PC-9 (cell line): ENCODE results near the gene CACNA2D4.

Experiments
- EZH2 ChIP-seq: fragments of 200-600 bp; sonication (generic); IDR thresholded peaks from 2 replicates; pipeline ENCODE4 v1.8.0; 2017; ENCODE audit warnings: antibody characterized with exemption, low read depth
- TF ChIP-seq, protein P1 (sequence below): fragments of 200-600 bp; sonication (generic); conservative IDR thresholded peaks from 2 replicates; pipeline ENCODE4 v1.6.1; 2017; ENCODE audit warnings: mixed run types, antibody characterized with exemption, mild to moderate bottlenecking, moderate library complexity

DNA sequence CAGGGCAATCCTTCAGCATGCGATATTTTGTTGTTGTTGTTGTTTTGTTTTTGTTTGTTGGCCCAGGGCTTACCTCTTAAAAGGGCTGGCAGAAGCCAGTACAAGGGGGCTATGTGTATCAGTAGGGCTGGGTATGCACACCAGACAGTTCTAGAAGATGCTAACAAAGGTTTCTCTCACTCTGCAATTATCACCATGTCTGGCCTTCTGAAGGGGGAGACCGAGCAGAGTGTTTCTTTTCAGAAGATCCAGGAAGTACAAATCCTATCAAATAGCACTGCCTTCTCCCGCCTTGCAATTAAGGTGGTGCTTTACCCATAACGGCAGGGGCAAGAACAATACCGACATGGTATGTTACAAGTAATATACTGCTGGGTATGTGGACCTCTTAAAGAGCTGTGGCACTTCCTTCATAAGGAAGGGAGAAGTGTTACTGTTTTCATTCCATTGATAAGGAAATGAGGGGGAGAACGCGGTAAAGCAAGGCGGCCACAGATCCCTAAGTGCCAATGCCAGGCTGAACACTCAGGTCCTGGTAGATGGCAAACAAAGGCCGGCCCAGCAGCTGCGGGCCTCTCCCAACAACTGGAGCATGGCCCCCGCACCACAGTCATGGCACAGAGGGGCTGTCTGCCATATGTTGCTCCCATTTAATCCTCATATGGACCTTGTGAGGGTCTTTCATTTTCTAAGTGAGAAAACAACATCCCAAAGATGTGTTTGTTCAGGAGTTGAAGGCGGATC lies 19.2 kb upstream of the CACNA2D4 start:
- TF ChIP-seq, protein P1, sequence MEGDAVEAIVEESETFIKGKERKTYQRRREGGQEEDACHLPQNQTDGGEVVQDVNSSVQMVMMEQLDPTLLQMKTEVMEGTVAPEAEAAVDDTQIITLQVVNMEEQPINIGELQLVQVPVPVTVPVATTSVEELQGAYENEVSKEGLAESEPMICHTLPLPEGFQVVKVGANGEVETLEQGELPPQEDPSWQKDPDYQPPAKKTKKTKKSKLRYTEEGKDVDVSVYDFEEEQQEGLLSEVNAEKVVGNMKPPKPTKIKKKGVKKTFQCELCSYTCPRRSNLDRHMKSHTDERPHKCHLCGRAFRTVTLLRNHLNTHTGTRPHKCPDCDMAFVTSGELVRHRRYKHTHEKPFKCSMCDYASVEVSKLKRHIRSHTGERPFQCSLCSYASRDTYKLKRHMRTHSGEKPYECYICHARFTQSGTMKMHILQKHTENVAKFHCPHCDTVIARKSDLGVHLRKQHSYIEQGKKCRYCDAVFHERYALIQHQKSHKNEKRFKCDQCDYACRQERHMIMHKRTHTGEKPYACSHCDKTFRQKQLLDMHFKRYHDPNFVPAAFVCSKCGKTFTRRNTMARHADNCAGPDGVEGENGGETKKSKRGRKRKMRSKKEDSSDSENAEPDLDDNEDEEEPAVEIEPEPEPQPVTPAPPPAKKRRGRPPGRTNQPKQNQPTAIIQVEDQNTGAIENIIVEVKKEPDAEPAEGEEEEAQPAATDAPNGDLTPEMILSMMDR, result no peak
- TF ChIP-seq EZH2, result no peak
